KG1 (cell line): Measurements from ENCODE around the gene OPALIN.
A peak's percentile ranks its signal among the peaks of the same experiment; 100 is the strongest.

Experiments
- DNase-seq: peaks from one replicate; lab custom pipeline; 2025; lab: John Stamatoyannopoulos, UW

Gene OPALIN

DNA sequence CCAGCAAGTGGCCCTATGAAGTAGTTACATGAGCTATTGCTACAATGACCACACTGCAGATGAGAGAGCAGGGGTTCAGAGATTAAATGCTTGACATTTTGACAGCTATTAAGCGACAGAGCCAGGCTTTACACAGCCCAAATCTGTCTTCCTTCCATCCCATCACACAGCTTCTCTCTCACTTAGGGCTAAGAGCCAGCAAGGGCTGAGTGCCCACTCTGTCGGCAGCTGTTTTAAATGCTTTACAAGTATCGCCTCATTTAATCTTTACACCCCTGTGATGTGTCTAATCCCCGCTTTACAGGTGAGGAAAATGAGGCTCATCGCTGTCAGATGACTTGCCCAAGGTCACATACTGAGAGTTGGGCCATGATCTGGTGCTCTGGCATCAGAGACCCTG is 15.2 kb upstream of the OPALIN start:
- DNase-seq, result no peak

DNA sequence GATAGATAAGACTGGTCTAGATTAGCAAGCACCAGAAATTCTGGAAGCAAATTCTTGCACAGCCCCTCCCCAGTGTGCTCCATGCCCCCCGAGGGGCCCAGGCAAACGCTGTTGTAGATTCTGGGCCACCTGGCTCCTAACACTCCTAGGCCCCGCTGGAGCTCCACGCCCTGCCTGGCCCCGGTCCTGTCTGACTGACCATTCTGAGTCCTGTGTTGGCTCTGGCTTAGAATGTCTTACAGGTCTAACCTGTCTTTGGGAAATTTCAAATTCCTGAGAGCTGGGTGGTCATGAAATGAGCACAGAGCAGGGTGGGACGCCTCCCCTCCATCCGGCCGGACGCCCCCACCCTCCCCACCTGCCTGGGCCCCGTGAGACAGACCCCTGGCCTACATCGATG is 12.6 kb upstream of the OPALIN start:
- DNase-seq, result no peak

DNA sequence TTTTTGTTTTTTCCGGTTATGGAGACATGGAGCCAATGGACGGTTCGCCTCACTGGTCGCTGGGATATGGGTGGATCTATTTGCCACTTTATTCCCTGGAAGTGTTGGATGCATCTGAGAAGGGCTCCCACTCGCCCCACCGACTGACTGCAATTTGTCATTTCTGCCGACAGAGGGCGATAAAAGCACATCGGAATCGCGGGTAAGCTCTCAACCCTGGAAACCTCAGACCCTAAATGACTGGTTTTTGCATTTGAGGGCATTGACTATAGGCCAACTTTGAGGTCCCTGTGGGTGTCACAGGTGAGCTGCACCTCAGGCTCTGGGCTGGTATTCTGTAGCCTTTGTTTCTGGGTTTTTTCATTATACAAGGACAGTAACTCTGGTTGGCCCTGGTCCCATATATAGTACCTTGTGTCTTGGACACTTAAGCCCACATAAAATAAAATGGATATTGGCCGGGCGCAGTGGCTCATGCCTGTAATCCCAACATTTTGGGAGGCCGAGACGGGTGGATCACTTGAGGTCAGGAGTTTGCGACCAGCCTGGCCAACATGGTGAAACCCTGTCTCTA is 11.9 kb upstream of the OPALIN start:
- peak; percentile 37 for DNase-seq

DNA sequence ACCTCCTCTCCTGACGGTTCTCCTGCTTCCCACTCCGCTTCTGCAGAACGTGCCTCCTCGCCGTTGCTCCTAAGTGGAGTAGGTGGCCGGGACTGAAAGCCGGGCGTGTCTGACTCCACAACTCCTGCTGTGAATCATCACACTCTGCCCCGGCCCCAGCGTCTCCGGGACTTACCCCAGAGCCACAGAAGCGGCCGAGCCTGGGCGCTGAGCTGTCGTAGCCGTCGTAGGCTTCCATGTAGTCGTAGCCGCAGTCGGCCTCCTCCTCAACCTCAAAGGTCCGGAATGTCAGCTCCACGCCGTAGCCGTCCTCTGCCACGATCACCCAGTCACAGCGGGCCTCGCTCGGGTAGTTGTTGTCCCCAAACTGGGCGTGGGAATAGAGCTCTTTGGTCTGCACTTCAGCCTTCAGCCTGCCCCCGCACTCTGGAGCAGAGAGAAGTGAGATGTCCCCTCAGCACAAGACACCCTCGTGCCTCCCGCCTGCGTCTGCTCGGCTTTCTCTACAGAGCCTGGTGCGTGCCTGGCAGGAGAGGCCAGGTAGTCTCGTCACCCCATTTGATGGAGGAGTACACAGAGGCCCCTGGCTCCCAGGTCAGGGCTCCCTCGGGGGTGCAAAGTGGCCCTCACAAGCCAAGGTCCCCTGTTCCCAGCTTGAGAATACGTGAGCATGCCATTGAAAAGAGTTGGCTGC is 11.2 kb upstream of the OPALIN start:
- no peak for DNase-seq

GRCh38 chr10:96368971-96369370 is 10.2 kb upstream of the OPALIN start:
- DNase-seq, result no peak

- no peak for DNase-seq
Observed at GRCh38 chr10:96367470-96367869, 8.7 kb upstream of the OPALIN start.

DNA sequence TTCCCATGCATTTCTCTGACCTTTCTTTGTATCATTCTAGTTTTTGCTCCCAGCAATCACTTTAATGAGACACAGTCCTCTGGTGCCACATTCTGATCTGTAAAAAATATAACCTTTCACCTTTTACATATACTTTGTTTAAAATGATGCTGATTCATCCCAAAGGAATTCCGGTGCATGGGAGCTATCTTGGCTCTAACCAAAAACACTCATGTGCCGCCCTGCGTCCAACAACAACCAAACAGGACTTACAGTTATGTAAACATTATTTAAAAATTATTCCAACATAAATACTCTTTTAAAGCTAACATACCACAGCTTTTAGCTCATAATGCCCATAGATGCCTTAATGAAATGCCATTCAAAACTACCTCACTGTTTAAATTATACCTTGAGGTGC is 7.7 kb upstream of the OPALIN start:
- DNase-seq, result no peak

GRCh38 chr10:96365571-96365970 is 6.8 kb upstream of the OPALIN start:
- no peak for DNase-seq

- no peak for DNase-seq
Observed at GRCh38 chr10:96360766-96361165, 2.0 kb upstream of the OPALIN start.

DNA sequence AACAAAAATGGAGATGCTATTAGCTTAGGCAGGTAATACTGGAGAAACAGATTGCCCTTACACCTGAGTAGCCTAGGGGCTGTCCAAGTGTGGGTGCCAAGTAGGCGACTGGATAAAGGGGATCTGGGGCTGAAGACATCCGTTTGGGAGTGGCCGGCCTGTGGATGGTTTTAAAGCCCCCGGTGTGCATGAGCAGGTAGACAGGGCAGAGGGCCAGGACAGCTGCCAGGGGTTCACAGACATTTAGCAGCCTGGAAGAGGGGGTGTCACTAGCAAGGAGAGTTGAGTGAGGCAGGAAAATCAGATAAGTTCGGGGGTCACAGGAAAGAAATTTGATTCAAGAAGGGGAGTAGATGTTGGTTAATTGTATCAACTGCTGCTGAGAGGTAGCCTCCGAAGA is 1.5 kb upstream of the OPALIN start:
- no peak for DNase-seq

- no peak for DNase-seq
Observed at GRCh38 chr10:96359616-96360015, 814 bp upstream of the OPALIN start.

DNA sequence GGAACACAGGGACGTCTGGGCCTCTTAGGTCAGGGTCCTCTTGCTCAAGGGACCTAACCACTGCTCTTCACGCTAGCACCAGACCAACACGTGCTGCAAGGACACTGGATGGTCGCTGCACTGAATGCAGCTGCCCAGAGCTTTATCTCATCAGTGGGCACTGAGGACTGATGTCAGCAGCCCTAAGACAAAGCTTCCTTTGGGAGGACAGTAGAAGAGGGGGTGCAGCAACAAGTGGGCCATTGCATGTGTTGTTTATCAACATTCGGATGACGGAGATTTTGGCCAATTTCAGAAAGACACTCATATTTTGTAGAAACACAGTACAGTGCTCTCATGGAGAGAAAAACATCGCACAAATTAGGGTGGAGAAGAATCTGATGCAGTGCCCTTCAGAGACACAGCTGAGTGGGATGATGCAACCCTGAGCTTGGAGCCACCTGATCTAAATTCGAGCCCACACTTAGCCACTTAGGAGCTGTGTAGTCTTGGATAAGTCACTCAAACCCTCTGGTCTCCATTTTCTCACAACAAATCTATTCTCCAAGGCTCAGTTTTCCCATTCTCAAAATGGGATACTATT is 1.7 kb downstream of the OPALIN start:
- DNase-seq, result no peak

GRCh38 chr10:96352582-96352981 is 6.2 kb downstream of the OPALIN start:
- no peak for DNase-seq

DNA sequence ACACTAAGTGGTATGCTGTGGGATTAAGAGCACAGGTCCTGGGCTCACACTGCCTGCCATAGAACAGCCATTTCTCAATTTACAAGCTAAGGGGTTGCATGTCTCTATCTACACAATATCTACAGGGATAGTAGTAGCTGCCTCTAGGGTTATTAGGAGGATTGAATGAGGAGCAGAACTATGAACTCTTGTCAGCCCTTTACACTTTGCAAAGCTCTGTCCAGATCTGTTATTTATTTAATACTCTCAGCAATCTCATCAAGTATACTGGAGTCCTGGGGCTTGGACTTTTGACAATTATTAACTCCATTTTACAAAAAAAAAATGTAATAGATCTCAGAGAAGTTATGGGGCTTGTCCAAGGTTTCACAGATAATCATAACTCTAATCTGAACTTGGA is 6.8 kb downstream of the OPALIN start:
- DNase-seq, result no peak

- DNase-seq, result no peak
Observed at GRCh38 chr10:96346295-96346694, 12.5 kb downstream of the OPALIN start.

DNA sequence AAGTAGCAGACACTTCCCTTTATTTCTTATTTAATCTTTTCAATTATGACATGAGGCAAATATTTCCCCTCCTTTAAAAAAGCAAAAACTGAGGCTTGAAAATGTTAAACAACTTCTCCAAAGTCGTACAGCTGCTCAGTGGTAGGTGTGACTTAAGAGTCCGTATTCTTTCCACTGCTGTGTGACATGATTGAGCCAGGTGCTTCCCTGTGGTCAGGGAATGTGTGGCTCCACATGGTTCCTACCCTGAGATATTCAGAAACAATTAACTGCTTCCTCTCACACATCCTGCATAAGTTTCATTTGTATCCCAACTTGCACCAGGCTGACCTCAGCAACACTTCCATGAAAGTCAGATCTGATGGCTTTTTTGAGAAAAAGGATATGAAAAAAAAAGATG is 13.6 kb downstream of the OPALIN start:
- no peak for DNase-seq

DNA sequence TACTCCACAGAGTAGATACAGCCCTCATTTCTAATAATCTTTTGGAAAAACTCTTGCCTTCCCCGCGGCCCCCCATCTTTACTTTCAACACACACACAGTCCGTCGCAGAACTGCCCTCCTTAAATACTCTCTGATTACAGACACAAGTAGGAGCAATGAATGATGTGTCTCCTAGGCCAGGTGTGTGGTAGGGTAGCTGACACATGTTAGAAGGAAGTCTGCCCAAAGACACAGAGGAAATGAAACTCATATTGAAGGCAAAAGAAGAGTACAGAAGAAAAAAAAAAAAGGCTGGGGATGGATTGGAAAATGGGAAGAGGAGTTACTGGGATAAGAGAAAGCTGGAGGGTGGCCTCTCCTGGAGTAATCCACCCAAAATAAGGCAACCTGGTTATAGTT is 14.6 kb downstream of the OPALIN start:
- DNase-seq, result no peak

GRCh38 chr10:96342402-96342801 is 16.4 kb downstream of the OPALIN start:
- no peak for DNase-seq

DNA sequence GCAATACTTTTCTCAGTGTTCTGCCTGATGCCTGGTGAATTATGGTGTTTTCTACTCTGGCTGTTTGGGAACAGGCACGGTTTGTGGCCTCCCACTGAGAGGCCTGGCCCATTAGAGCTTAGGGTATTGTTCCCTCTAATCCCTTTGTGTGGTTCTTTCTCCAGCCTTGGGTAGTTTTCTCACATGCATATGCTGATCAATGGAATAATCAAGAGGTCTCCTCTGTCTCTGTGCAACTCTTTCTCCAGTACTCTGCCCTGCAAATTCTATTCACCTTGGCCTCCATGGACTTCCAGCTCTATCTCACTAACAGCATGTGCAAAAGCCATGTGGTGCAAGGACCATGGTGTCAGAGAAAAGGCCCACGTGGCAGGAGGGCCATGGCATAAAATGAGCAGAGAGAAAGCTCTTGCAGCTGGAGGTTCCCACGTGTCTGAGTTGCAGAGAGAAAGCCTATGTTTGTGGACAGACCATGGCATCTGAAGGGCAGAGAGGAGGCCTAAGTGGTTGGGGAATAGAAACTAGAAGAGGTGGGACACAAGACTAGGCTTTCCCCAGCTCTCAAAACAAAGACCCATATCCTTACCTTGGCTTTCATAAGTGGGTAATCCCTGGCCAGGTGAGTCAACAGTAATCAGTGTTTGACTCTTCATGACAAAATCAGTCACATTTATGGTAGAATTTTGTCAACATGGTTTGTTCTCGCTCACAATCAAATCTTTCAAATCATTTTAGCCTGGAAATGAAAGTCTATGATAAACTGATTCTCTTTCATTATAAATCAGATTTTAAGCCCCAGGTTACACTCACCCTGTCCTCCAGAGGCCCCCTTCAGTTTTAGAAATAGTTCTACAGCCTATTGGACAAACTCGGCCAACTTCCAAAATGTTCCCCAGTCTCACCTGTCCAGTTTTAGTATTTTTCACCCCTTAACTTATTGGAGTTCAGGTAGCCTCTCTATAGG is 17.3 kb downstream of the OPALIN start:
- no peak for DNase-seq

DNA sequence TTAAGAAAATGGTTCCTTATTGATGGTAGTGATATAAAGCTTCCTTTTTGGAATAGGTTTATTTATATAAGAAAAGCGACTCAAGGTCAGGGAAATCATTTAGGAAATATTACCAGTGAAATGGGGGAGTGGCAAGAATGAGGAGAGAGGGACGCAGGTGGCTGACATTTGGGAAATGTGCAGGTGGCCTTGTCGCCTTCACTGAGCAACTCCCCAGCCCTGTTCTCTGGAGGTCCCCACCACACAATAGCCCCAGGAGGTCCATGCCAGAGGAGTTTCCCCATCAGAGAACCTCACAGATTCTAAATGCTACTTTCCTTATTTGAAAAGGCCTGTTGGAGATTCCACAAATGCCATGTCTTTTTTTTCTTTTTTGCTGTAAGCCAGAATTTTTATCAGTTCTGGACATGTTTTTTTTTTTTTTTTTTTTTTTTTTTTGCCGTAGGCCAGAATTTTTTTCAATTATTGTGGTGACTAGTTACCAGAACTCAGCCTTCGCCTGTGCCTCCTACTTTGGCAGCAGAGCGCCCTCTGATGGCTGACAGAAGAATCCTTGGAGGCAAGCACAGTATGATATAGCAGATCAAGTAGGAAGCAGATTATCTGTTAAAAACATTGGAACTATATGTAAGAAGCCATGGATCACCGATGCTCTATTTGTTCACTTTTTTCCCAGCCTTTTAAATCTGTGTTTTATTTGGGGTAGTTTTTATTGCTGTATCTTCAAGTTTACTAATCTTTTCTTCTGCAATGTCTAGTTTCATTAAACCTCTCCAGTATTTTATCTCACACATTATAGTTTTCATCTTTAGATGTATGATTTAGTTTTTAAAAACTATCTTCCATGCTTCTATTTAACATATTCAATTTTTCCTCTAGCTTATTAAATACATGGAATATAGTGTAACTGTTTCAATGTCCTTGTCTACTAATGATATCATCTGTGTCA is 18.6 kb downstream of the OPALIN start:
- peak; percentile 56 for DNase-seq

DNA sequence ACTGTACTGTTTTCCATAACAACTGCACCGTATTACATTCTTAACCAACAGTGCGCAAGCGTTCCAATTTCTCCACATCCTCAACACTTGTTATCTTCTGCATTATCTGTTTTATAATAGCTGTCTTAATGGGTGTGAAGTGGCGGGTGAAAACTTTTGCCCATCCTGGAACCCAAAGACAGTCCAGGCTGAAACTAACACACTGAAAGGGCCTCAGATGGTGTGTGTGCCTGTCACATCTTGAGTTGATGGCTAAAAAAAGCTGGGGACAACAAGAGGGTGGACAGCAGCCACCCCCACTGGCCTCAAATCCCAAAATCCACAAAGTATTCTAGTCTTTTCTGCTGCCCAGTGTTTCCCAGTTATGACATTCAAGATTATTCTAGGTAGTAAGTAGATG is 19.4 kb downstream of the OPALIN start:
- DNase-seq, result no peak
